SKM-1 (cell line): ENCODE data around the gene ARHGAP26.

Source experiments
- DNase-seq: peaks from one replicate; lab custom pipeline; 2025; ENCODE audit not compliant: unreplicated experiment; lab: John Stamatoyannopoulos, UW

ARHGAP26 gene

GRCh38 chr5:142808878-142809598 lies 38.9 kb downstream of the ARHGAP26 start:
- DNase-seq, result peak; percentile 20

GRCh38 chr5:142810081-142810480 lies 39.9 kb downstream of the ARHGAP26 start:
- no peak for DNase-seq

- DNase-seq, result no peak
Measured at GRCh38 chr5:142810743-142811290, 40.6 kb downstream of the ARHGAP26 start.

- DNase-seq, result peak; percentile 61
Measured at GRCh38 chr5:142811866-142812557, 41.8 kb downstream of the ARHGAP26 start.

GRCh38 chr5:142813220-142813619 lies 43.0 kb downstream of the ARHGAP26 start:
- no peak for DNase-seq

- DNase-seq, result no peak
Measured at GRCh38 chr5:142814122-142814521, 43.9 kb downstream of the ARHGAP26 start.

- DNase-seq, result no peak
Measured at GRCh38 chr5:142815469-142815868, 45.3 kb downstream of the ARHGAP26 start.

GRCh38 chr5:142816531-142817430 lies 46.6 kb downstream of the ARHGAP26 start:
- DNase-seq, result no peak

- no peak for DNase-seq
Measured at GRCh38 chr5:142817949-142818431, 47.8 kb downstream of the ARHGAP26 start.

- no peak for DNase-seq
Measured at GRCh38 chr5:142819292-142819691, 49.1 kb downstream of the ARHGAP26 start.

- DNase-seq, result no peak
Measured at GRCh38 chr5:142819825-142820224, 49.6 kb downstream of the ARHGAP26 start.

- no peak for DNase-seq
Measured at GRCh38 chr5:142820447-142820846, 50.3 kb downstream of the ARHGAP26 start.

- no peak for DNase-seq
Measured at GRCh38 chr5:142821034-142821732, 51.0 kb downstream of the ARHGAP26 start.

- peak; percentile 47 for DNase-seq
Measured at GRCh38 chr5:142821733-142822487, 51.7 kb downstream of the ARHGAP26 start.

GRCh38 chr5:142823126-142823525 lies 52.9 kb downstream of the ARHGAP26 start:
- DNase-seq, result no peak

- DNase-seq, result no peak
Measured at GRCh38 chr5:142823806-142824205, 53.6 kb downstream of the ARHGAP26 start.

GRCh38 chr5:142824391-142824790 lies 54.2 kb downstream of the ARHGAP26 start:
- no peak for DNase-seq

GRCh38 chr5:142825378-142826089 lies 55.4 kb downstream of the ARHGAP26 start:
- DNase-seq, result no peak

- no peak for DNase-seq
Measured at GRCh38 chr5:142826093-142826492, 55.9 kb downstream of the ARHGAP26 start.
